ENCODE data around the gene FOXP1. TPM values are rescaled to one million over a fixed set of nuclear protein-coding genes. Genes with fewer than 3 reads are reported as not detected.

FOXP1 gene
- total and polyA plus RNA-seq, 9 donors, result 17.6 to 28.2 (median 20.5) TPM

DNA sequence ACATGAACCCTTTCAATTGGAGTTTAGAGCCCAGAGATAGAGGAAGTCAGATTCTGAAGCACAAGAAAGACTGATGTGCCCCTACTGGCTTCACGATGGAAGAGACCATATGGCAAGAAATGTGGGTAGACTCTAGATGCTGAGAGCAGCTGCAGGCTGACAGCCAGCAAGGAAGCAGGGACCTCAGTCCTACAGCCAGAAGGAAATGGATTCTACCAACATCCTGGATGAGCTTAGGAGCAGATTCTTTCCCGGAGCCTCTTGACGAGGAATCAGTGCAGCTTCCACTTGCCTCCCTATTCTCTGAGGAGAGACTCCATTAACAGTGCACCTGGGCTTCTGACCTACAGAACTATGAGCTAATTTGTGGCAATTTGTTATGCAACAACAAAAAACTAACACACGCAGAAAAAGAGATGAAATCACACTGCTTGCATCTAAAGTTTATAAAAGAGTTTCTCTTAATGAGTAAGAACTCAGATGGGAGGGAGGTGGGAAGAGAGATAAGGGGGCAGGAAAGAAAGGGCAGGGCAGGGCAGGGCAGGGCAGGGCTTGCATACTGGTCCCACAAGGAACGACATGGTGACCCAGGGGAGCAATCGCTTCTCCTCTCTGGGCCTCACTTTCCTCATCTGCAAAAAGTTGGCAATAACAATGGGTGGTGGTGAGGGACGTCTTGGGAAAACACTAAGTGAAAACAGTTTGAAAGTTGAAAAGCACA, 440.9 kb downstream of the FOXP1 start:
- Histone ChIP-seq H3K4me1 (ENCODE audit: control insufficient read depth, insufficient read depth, low read length) (no peaks in the 10 kb centered on the region), H3K9me3 (replicated peaks; ENCODE audit: control insufficient read depth, low read depth, low read length) (no peaks in the 10 kb centered on the region), H3K27ac (ENCODE audit: low read length) (peak overlapping the region; percentile 16), H3K27me3 (ENCODE audit: control insufficient read depth, insufficient read depth, low read length) (no peaks in the 10 kb centered on the region), H3K4me3 (ENCODE audit: low read length) (no peak overlapping the region), H3K36me3 (ENCODE audit: control insufficient read depth, insufficient read depth, low read length) (no peaks in the 10 kb centered on the region)
- 25% methylated on average over 3 of the region's 7 CpGs for WGBS (ENCODE audit: insufficient coverage)
- DNase-seq, result peak; percentile 62

DNA sequence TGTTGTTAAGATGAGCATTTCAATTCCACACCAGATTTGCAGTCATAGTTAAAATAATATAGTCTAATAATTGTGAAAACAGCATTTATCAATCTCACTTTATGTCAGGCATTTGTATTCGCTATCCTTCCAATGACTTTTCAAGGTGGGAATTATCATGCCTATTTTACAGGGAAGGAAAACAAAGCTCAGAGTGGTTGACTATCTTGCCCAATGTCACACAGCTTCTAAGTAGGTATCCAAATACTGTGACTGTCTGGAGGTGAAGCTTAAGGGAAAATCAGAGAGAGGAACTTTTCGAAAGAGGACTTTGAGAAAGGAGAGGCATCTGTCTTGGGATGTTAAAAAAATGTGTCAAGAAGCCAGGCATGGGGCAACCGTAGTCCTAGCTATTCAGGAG, 443.1 kb downstream of the FOXP1 start:
- DNase-seq, result no peak
- Histone ChIP-seq H3K4me3 (ENCODE audit: low read length) (no peak overlapping the region), H3K9me3 (replicated peaks; ENCODE audit: control insufficient read depth, low read depth, low read length) (no peaks in the 10 kb centered on the region), H3K27me3 (ENCODE audit: control insufficient read depth, insufficient read depth, low read length) (no peaks in the 10 kb centered on the region), H3K27ac (ENCODE audit: low read length) (no peak overlapping the region), H3K4me1 (ENCODE audit: control insufficient read depth, insufficient read depth, low read length) (peaks cover 3% of the 10 kb centered on the region), H3K36me3 (ENCODE audit: control insufficient read depth, insufficient read depth, low read length) (no peaks in the 10 kb centered on the region)
- WGBS (ENCODE audit: insufficient coverage), result 90% methylated on average over 2 of the region's 3 CpGs

DNA sequence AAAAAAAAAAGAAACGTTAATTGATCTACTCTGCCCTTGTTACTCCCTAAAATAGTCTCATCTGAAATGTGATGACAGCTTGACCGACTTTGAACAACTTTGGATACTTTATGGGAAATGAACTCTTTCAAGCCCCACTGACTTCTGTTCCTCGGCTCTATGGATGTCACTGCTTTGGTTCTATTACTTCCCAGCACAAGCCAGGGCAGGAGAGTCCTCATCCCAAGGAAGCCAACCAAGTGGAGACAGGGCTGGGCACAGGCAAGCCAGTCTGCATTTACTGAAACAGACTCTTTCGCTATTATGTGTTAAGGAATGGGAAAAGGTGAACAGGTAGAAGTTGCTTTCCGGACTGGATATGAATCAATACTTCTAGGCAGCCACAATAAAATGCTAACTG, 444.0 kb downstream of the FOXP1 start:
- H3K4me1 ChIP-seq (ENCODE audit: control insufficient read depth, insufficient read depth, low read length), result peaks cover 8% of the 10 kb centered on the region
- DNase-seq, result no peak
- H3K27me3 ChIP-seq (ENCODE audit: control insufficient read depth, insufficient read depth, low read length), result no peaks in the 10 kb centered on the region
- 60% methylated on average over 1 of the region's 5 CpGs for WGBS (ENCODE audit: insufficient coverage)
- H3K9me3 ChIP-seq (replicated peaks; ENCODE audit: control insufficient read depth, low read depth, low read length), result no peaks in the 10 kb centered on the region
- no peak overlapping the region for H3K27ac ChIP-seq (ENCODE audit: low read length)
- H3K4me3 ChIP-seq (ENCODE audit: low read length), result no peak overlapping the region
- no peaks in the 10 kb centered on the region for H3K36me3 ChIP-seq (ENCODE audit: control insufficient read depth, insufficient read depth, low read length)

DNA sequence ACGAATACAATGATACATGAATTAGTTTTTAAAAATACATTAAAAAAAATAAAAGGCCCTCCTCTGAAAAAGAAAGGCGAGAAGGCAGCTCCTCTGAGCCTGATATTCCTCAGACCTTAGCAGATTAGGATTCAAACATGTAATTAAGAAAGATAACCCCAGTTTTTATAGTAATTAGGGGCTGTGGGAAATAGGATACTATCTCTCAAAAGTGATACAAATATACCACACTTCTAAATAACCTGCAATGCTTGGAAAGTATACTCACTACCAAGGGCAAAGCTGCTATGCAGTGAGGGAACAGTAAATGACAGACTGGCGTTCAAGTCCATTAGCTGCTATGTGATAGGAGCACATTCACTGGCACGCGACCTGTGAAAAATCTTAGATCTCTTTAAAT, 445.1 kb downstream of the FOXP1 start:
- H3K9me3 ChIP-seq (replicated peaks; ENCODE audit: control insufficient read depth, low read depth, low read length), result no peaks in the 10 kb centered on the region
- H3K4me3 ChIP-seq (ENCODE audit: low read length), result no peak overlapping the region
- no peaks in the 10 kb centered on the region for H3K36me3 ChIP-seq (ENCODE audit: control insufficient read depth, insufficient read depth, low read length)
- WGBS (ENCODE audit: insufficient coverage), result no CpG with 5 or more reads among the region's 5 CpGs
- no peak for DNase-seq
- H3K27me3 ChIP-seq (ENCODE audit: control insufficient read depth, insufficient read depth, low read length), result no peaks in the 10 kb centered on the region
- no peak overlapping the region for H3K27ac ChIP-seq (ENCODE audit: low read length)
- peaks cover 8% of the 10 kb centered on the region for H3K4me1 ChIP-seq (ENCODE audit: control insufficient read depth, insufficient read depth, low read length)

DNA sequence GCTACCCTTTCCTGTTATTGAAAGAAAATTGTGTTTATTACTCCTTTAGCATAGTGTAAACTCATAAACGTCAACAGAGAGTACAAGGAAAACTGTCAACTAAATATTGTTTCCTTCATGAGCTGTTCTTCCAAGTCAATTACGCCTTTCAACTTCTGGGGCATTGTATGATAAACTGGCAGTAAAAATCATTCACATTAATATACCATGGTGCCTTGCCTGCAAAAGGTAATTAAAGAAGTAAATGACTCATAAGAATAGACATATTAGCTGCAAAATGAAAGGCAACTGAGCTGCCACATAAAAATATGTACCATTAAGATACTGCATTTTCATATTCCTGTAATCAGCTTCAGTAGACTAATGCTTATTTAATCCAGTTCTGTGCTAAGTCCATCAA, 447.3 kb downstream of the FOXP1 start:
- Histone ChIP-seq H3K4me1 (ENCODE audit: control insufficient read depth, insufficient read depth, low read length) (peaks cover 10% of the 10 kb centered on the region), H3K4me3 (ENCODE audit: low read length) (no peak overlapping the region), H3K27ac (ENCODE audit: low read length) (no peak overlapping the region), H3K9me3 (replicated peaks; ENCODE audit: control insufficient read depth, low read depth, low read length) (no peaks in the 10 kb centered on the region), H3K27me3 (ENCODE audit: control insufficient read depth, insufficient read depth, low read length) (no peaks in the 10 kb centered on the region), H3K36me3 (ENCODE audit: control insufficient read depth, insufficient read depth, low read length) (no peaks in the 10 kb centered on the region)
- DNase-seq, result no peak
- no CpG with 5 or more reads among the region's 2 CpGs for WGBS (ENCODE audit: insufficient coverage)

DNA sequence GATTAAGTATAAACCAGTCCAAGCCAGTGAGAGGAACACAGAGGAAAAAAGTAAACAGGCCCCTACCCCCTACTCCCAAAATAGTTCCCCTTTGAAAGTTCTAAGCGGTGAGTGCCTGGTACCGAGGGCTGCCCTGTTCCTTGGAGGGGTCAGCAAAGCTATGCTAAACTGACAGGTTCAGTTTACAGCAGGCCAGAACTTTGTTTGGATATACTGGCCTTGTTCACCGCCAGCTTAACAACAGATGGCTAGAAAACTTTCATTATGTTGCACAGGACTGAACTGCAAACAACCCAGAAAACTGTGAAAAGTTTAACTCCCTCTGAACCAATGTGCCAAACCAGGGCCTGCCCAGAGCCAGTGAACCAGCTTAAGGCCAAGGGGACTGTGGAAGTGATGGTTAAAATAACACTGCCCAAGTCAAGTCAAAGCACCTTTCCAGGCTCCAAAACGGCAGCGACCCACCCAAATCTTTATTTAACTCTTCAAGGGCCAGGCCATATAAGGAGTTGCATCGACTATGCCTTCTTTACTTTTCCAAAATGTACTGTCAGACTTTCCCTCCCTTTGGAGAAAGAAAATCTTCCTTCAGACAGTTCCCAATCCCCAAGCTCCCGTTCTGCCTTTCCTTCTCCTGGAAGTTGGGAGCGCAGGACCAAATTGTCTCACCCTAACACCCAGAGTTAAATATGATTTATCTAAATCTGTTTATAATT, 448.0 kb downstream of the FOXP1 start:
- H3K36me3 ChIP-seq (ENCODE audit: control insufficient read depth, insufficient read depth, low read length), result no peaks in the 10 kb centered on the region
- no peak overlapping the region for H3K4me3 ChIP-seq (ENCODE audit: low read length)
- peak; percentile 42 for DNase-seq
- H3K9me3 ChIP-seq (replicated peaks; ENCODE audit: control insufficient read depth, low read depth, low read length), result no peaks in the 10 kb centered on the region
- peak overlapping the region; percentile 63 for H3K27ac ChIP-seq (ENCODE audit: low read length)
- H3K4me1 ChIP-seq (ENCODE audit: control insufficient read depth, insufficient read depth, low read length), result peaks cover 14% of the 10 kb centered on the region
- H3K27me3 ChIP-seq (ENCODE audit: control insufficient read depth, insufficient read depth, low read length), result no peaks in the 10 kb centered on the region
- WGBS (ENCODE audit: insufficient coverage), result 31% methylated on average over 5 of the region's 8 CpGs

DNA sequence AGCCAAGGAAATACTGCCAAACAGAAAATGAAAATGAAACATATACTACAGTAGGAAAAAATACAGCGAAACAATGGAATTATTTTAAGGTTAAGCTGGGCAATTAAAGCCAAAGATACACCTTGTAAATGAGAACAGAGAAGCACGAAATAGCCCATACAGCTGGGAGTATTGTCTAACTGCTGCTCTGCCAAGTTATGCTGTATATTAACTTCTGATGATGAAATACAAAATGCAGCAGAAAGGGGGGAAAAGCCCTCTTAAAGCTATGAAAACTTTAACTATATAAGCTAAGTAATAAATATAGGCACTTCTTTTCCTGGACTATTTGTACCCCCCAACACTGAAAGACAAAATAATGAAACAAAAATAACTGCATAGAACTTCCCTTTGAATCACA, 449.0 kb downstream of the FOXP1 start:
- DNase-seq, result no peak
- no peak overlapping the region for H3K4me3 ChIP-seq (ENCODE audit: low read length)
- H3K27me3 ChIP-seq (ENCODE audit: control insufficient read depth, insufficient read depth, low read length), result no peaks in the 10 kb centered on the region
- WGBS (ENCODE audit: insufficient coverage), result no CpG with 5 or more reads among the region's 2 CpGs
- no peaks in the 10 kb centered on the region for H3K9me3 ChIP-seq (replicated peaks; ENCODE audit: control insufficient read depth, low read depth, low read length)
- no peaks in the 10 kb centered on the region for H3K36me3 ChIP-seq (ENCODE audit: control insufficient read depth, insufficient read depth, low read length)
- H3K4me1 ChIP-seq (ENCODE audit: control insufficient read depth, insufficient read depth, low read length), result peaks cover 14% of the 10 kb centered on the region
- H3K27ac ChIP-seq (ENCODE audit: low read length), result no peak overlapping the region

DNA sequence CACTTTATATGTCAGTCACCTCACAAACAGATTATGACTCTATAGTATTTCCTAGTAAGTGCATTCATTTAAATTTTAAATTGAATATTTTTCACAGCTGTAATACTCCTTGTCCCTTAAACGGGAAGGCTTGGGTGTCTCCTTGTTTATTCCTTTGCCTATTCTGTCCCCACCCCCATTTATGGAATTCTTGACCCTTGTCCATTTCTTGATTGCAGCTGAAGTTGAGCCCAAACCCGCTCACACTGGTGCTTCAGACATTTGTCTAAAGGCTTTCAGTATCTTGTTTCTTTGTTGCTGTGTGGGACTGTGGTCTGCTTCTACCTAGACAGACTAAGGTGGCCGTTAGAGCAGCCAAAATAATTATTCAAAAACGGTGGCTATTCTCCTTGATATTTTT, 449.7 kb downstream of the FOXP1 start:
- no peak overlapping the region for H3K4me3 ChIP-seq (ENCODE audit: low read length)
- no peak for DNase-seq
- H3K27me3 ChIP-seq (ENCODE audit: control insufficient read depth, insufficient read depth, low read length), result no peaks in the 10 kb centered on the region
- H3K36me3 ChIP-seq (ENCODE audit: control insufficient read depth, insufficient read depth, low read length), result no peaks in the 10 kb centered on the region
- H3K27ac ChIP-seq (ENCODE audit: low read length), result no peak overlapping the region
- peaks cover 14% of the 10 kb centered on the region for H3K4me1 ChIP-seq (ENCODE audit: control insufficient read depth, insufficient read depth, low read length)
- WGBS (ENCODE audit: insufficient coverage), result 80% methylated on average over 1 of the region's 4 CpGs
- no peaks in the 10 kb centered on the region for H3K9me3 ChIP-seq (replicated peaks; ENCODE audit: control insufficient read depth, low read depth, low read length)

DNA sequence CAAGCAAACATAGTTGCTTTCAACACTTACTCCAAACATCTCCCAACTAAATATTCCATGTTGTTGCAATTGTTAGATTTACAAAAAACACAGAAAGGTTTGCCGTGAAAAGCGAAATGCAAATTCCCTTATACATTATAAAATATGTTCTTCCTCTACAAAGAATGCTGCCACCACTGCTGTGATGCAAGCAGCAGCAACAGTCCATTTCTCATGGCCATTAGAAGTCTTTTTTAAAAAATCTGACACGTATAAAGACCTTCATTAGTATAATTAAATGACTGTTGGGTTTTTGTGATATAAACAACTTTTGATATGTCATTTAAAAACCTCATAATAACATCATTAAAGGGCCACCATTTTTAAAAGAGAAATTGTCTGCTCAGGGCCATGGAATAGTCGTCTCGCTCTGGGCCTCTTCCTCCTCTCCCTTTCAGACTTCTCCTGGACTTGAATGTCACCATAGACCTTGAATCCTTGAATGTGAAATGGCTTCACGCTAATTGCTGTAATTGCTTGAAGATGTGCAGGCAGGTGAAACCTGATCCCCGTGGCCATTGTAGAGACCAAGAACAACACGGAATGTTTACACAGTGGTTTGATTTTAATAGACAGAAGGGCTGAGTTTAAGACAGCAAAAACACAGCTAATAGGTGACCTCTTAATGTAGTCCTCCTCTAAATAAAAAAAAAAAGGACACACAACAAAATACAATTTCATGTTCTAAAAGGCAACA, 450.4 kb downstream of the FOXP1 start:
- no peak for DNase-seq
- H3K36me3 ChIP-seq (ENCODE audit: control insufficient read depth, insufficient read depth, low read length), result no peaks in the 10 kb centered on the region
- H3K9me3 ChIP-seq (replicated peaks; ENCODE audit: control insufficient read depth, low read depth, low read length), result no peaks in the 10 kb centered on the region
- H3K27me3 ChIP-seq (ENCODE audit: control insufficient read depth, insufficient read depth, low read length), result no peaks in the 10 kb centered on the region
- H3K4me1 ChIP-seq (ENCODE audit: control insufficient read depth, insufficient read depth, low read length), result peaks cover 14% of the 10 kb centered on the region
- WGBS (ENCODE audit: insufficient coverage), result 100% methylated on average over 1 of the region's 8 CpGs
- no peak overlapping the region for H3K4me3 ChIP-seq (ENCODE audit: low read length)
- no peak overlapping the region for H3K27ac ChIP-seq (ENCODE audit: low read length)
